HG03045 (cell line): Measurements from ENCODE around the gene CDH4.
"Not testable (repeated sequence)": the region's sequence is repeated elsewhere in the genome, so short reads cannot be mapped to it uniquely, and the experiment has no call there.

Experiments used
- ATAC-seq: cut with Tn5 transposase; IDR thresholded peaks from one replicate; pipeline ENCODE4 v1.9.1; 2021; ENCODE audit warnings: mild to moderate bottlenecking, moderate library complexity; ENCODE audit not compliant: unreplicated experiment

CDH4 gene

DNA sequence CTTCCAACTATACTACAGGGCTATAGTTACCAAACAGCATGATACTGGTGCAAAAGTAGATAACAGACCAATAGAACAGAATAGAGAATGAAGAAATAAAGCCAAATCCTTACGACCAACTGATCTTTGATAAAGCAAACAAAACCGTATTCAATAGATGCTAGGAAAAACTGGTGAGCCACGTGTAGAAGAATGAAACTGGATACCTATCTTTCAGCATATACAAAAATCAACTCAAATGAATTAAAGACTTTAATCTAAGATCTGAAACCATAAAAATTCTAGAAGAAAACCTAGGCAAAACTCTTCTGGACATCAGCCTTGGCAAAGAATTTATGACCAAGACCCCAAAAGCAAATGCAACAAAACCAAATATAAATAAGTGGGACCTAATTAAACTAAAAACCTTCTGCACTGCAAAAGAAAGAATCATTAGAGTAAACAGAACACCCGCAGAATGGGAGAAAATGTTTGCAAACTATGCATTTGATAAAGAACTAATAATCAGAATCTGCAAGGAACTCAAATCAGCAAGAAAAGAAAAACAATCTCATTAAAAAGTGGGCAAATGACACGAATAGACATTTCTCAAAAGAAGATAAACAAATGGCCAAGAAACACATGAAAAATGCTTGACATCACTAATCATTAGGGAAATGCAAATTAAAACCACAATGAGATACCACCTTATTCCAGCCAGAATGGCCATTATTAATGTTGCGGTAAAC lies 703.8 kb downstream of the CDH4 start:
- no peak for ATAC-seq

DNA sequence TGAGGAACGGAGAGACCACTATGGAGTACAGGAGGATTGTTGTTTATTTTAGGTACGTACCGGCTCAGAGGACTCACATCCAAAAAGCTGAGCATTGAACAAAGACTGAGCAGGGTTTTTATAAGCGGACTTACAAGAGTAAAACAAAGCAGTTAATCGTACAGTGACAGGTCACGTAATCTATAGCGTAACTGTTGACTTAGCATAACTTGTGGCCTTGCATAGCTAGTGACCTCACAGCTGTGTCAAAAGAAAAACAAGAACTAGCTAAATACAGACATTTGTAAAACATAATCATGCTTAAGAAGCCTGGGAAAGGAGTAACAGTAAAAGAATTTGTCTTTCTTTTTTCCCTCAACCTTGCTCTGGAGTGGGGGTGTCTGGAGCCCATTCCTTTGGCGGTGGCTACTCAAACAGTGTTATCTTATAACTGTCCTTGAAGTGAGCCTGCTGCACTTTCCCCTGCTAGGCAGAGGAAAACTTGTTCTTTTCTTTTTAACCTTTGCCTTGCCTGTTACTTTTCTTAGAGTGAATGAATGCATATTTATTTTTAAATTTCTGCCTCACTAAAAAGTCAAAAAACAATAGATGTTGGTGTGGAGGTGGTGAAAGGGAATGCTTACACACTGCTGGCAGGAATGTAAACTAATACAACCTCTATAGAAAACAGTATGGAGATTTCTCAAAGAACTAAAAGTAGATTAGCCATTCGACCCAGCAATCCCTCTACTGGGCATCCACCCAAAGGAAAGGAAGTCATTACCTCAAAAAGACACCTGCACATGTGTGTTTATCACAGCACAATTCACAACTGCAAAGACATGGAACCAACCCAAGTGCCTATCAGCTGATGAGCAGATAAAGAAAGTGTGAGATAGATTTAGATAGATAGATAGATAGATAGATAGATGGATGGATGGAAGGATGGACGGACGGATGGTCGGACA lies 704.6 kb downstream of the CDH4 start:
- ATAC-seq: no peak

GRCh38 chr20:61957961-61958715 lies 706.1 kb downstream of the CDH4 start:
- no peak for ATAC-seq

DNA sequence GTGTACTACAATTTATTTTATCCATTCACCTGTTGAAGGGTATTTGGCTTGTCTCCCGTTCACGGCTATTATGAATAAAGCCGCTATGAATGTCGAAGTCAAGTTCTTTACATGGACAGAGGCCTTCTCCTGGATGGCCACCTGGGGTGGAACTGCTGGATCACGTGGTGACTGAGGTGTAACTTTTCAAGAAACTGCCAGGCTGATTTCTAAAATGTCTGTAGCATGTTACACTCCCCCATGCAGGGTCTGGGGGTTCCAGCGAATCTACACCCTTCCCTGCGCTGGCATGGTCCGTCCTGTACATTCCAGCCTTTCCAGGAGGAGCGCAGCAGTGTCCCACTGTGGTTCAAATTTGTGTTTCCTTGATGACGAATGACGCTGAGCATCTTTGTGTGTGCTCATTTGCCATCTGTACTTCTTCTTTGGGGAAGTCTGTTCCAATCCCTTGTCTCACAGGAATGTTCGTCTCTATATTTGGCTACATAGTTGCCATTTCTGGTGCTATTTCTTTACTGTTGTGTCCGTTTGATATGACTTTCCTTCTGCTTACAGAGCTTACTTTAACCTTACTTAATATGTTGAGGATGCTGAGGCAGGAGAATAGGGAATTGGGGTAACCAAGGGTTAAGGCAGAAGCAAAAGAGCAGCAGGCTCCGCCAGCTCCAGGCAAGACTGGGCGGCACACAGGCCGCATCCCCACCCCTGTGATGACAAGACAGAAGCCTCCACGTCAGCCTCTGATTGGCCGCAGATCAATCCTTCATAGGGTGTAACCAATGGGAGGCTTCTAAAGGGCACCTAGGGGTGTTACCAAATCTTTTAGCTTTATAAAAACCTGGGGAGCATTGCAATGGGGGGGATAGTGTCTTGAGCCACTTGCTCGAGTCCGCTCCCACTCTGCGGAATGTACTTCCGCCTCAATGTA lies 707.0 kb downstream of the CDH4 start:
- ATAC-seq: no peak

GRCh38 chr20:61960836-61961235 lies 708.8 kb downstream of the CDH4 start:
- no peak for ATAC-seq

- no peak for ATAC-seq
Observed at GRCh38 chr20:61963149-61963548, 711.1 kb downstream of the CDH4 start.

DNA sequence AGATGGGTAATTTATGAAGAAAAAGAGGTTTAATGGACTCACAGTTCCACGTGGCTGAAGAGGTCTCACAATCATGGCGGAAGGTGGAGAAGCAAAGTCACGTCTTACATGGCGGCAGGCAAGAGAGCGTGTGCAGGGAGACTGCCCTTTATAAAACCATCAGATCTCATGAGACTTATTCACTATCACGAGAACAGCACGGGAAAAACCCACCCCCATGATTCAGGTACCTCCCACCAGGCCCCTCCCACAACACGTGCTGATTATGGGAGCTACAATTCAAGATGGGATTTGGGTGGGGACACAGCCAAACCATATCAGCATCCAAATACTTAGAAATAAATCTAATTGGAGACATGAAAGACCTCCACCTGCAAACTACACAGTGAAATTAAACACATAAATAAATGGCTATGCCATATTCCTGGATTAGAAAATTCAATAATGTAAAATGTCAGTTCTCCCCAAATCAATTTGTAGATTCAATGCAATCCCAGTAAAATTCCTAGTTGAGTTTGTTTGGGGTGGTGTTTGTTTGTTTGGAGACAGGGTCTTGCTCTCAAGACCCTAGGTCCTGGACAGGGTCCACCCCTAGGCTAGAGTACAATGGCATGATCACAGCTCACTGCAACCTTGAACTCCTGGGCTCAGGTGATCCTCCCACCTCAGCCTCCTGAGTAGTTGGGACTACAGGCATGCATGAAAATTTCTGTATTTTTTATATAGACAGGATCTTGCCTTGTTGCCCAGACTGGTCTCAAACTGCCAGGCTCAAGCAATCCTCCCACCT lies 712.0 kb downstream of the CDH4 start:
- no peak for ATAC-seq

- ATAC-seq: no peak
Observed at GRCh38 chr20:61964675-61965605, 712.9 kb downstream of the CDH4 start.

DNA sequence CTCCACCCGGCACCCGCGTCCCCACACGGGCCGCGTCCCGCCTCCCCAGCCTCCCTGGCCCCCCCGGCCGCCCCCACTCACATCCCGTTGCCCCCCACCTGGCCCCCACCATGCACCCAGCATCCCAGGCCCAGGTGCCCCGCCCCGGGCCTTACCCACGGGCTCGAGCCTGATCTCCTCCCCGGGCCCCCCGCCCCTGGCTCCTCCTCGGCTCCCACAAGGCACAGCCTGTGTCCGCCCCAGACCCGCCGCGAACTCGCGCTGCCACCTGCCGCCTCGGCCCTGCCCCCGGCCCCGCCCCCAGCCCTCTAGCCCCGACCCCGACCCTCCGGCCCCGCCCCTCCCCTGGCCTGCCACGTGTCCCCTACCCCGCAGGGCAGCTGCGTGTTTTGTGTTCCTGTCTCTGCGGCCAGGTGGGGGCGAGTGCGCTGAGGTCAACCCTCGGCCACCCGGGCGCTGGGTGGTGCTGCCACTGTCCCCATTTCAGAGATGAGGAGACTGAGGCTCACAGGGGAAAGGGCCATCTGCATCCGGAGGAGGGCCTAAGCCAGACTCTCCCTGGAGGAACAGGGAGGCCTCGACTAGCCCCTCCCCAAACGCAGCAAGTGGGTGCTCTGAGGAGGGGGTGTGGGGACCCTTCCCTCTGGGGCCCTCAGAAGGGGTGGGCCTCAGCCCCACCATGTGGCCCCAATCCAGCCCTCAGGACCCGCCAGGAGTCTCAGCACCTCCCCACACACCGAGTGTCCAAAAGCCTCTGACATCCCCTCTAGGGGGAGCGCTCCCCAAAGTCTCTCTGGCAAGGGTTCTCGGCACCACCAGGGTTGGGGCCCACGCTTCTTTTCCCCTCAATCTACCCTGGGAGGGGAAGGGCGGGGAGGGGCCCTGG lies 713.8 kb downstream of the CDH4 start:
- ATAC-seq: no peak

- ATAC-seq: no peak
Observed at GRCh38 chr20:61966492-61967244, 714.6 kb downstream of the CDH4 start.

GRCh38 chr20:61967300-61967699 lies 715.2 kb downstream of the CDH4 start:
- ATAC-seq: no peak

DNA sequence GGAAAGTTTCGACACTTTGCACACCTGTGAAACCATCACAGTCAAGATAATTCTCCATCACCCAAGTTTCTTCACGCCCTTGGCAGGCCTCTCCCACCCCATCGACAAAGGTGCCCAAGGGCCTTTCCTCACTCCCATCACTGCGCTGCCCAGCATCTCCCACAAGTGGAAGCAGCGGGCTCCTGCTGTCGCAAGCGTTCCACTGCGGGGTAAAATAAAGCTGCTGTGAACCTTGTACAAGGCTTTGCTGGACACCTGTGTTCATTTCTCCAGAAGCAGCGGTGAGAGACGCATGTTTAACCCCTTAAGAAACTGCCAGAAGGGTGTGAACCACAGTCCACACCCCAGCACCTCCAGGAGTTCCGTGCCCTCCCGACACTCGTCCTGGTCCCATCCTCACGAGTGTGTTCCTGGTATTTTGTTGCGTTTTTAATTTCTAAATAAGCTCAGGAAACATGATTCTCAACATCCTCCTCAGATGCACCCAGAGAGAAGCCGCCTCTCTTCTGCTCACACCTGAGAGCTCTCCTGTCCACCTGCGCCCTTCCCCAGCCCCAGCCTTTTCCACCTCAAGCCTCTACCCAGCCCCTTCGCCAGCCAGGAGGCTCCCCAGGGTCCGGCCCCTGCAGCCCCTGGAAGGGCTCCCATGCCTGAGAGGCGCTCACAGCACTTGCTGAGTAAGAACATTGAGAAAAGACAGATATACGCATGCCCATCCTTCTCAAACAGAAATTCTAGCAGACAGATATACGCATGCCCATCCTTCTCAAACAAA lies 716.2 kb downstream of the CDH4 start:
- no peak for ATAC-seq

DNA sequence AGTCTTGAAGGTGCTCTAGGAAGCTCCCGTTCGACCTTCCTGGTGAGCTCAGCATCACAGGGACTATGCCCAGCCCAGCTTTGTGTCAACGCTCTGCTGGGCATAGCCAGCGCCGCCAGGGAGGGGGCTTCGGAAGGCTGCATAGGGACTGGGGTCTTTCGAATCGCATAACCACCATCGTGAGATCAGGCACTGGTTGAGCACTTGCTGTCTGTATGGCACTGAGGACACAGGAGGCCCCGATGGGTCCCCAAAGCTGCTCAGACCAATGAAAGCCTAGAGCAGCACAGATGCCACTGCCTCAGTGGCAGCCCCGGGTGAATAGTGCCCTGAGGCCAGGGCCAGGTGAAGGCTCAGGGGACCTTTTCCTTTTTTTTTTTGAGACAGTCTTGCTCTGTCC lies 716.9 kb downstream of the CDH4 start:
- ATAC-seq: no peak

DNA sequence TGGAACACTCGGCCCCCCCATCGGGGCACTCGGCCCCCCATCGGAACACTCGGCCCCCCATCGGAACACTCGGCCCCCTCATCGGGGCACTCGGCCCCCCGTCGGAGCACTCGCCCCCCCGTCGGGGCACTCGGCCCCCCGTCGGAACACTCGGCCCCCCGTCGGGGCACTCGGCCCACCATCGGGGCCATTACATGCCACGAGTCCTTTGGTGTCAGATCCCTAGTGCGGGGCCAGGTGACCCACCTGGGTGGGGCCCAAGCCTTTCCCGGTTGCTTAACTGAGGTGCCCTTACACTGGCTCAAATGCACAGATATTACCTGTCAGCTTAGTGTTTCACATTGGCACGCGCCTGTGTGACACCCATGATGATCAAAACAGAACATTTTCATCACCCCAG lies 717.7 kb downstream of the CDH4 start:
- ATAC-seq: no peak

DNA sequence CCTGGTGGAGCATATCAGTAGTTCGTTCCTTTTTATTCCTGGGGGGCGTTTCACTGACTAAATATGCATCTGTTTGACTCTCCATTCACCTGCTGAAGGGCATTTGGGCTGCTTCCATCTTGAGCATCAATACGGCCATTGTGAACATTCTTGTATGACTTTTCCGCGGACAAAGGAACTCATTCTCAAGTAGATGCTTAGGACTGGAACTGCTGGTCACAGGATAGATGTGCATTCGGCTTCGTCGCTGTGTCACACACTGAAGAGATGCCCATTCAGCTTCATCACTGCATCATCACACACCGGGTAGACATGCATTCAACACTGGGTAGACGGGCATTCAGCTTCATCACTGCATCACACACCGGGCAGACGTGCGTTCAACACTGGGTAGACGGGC lies 718.3 kb downstream of the CDH4 start:
- ATAC-seq: no peak

DNA sequence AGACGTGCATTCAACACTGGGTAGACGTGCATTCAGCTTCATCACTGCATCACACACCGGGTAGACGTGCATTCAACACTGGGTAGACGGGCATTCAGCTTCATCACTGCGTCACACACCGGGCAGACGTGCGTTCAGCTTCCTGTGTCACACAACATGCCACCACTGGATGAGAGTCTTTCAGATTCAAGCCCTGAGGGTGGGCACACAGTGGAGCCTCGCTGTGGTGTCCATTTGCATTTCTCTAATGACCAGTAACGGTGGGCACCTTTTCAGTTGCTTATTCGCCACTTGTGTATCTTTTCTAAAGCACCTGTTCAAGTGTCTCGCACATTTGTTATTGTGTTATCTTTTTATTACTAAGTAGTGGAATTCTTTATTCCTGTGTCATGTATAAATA lies 719.5 kb downstream of the CDH4 start:
- not testable (repeated sequence) for ATAC-seq
